ENCODE results near the gene ANO10. TPM values are rescaled to one million over a fixed set of nuclear protein-coding genes. Genes with fewer than 3 reads are reported as not detected.

Gene ANO10
- total RNA-seq, 6 experiments from 2014 or later, result 10.5 to 24.1 (median 13.6) TPM

GRCh38 chr3:43629741-43630140, 7.9 kb upstream of the ANO10 start:
- H3K36me3 ChIP-seq, result no peaks in the 10 kb centered on the region
- no peaks in the 10 kb centered on the region for H3K9me3 ChIP-seq
- no peaks in the 10 kb centered on the region for H3K4me1 ChIP-seq
- H3K27ac ChIP-seq, result no peak overlapping the region
- no peaks in the 10 kb centered on the region for H3K27me3 ChIP-seq
- DNase-seq (no peak), ATAC-seq (no peak)
- no peak overlapping the region for H3K4me3 ChIP-seq
- TF ChIP-seq CTCF (IDR thresholded peaks at IDR 0.05), result no peak
- TF ChIP-seq POLR2A (IDR thresholded peaks at IDR 0.05), result no peak
- WGBS (ENCODE audit: insufficient coverage, low coverage, low lambda C conversion rate, missing lambda C conversion rate), result 86% methylated on average over 1 of the region's 1 CpG
- intact Hi-C loops (cut with DNase I), result no loop called here

- no peaks in the 10 kb centered on the region for H3K36me3 ChIP-seq
- intact Hi-C loops (cut with DNase I), result no loop called here
- no peak overlapping the region for H3K4me3 ChIP-seq
- H3K4me1 ChIP-seq, result no peaks in the 10 kb centered on the region
- no peaks in the 10 kb centered on the region for H3K9me3 ChIP-seq
- H3K27me3 ChIP-seq, result no peaks in the 10 kb centered on the region
- ATAC-seq, result peak in 1 of 4 donors; percentile 69
- H3K27ac ChIP-seq, result no peak overlapping the region
- no peak for DNase-seq
- TF ChIP-seq POLR2A (IDR thresholded peaks at IDR 0.05) (no peak), CTCF (IDR thresholded peaks at IDR 0.05) (no peak)
Measured at GRCh38 chr3:43629257-43629656, 7.4 kb upstream of the ANO10 start.

- Histone ChIP-seq H3K4me1 (no peaks in the 10 kb centered on the region), H3K27ac (no peak overlapping the region), H3K27me3 (no peaks in the 10 kb centered on the region), H3K4me3 (no peak overlapping the region), H3K36me3 (no peaks in the 10 kb centered on the region), H3K9me3 (no peaks in the 10 kb centered on the region)
- WGBS (ENCODE audit: insufficient coverage, low coverage, low lambda C conversion rate, missing lambda C conversion rate), result 75% methylated on average over 2 of the region's 2 CpGs
- DNase-seq (no peak), ATAC-seq (no peak)
- no peak for TF ChIP-seq POLR2A (IDR thresholded peaks at IDR 0.05)
- TF ChIP-seq CTCF (IDR thresholded peaks at IDR 0.05), result no peak
- intact Hi-C loops (cut with DNase I), result no loop called here
Measured at GRCh38 chr3:43627360-43627759, 5.5 kb upstream of the ANO10 start.

GRCh38 chr3:43624619-43625305, 3.0 kb upstream of the ANO10 start:
- intact Hi-C loops (cut with DNase I), result no loop called here
- no peak for TF ChIP-seq POLR2A (IDR thresholded peaks at IDR 0.05)
- TF ChIP-seq CTCF (IDR thresholded peaks at IDR 0.05), result no peak
- Histone ChIP-seq H3K27me3 (no peaks in the 10 kb centered on the region), H3K27ac (no peak overlapping the region), H3K4me1 (no peaks in the 10 kb centered on the region), H3K9me3 (no peaks in the 10 kb centered on the region), H3K36me3 (no peaks in the 10 kb centered on the region), H3K4me3 (no peak overlapping the region)
- 61% methylated on average over 6 of the region's 6 CpGs for WGBS (ENCODE audit: insufficient coverage, low coverage, low lambda C conversion rate, missing lambda C conversion rate)
- ATAC-seq (no peak), DNase-seq (no peak)
